A673 (cell line): ENCODE measurements around the gene PRR5L. TPM values are rescaled to one million over a fixed set of nuclear protein-coding genes. Genes with fewer than 3 reads are reported as not detected.

Experiments
- BruUV-seq: library from RNA; stranded (reverse); fragments of 400-500 nt; replicated peaks from 2 replicates; lab custom pipeline; 2021; lab: Mats Ljungman, UMichigan
- CTCF ChIA-PET: fragments of 300-600 bp; sonication (Branson Sonifier 250); formaldehyde crosslinking; loops from one replicate; lab custom pipeline; 2022; ENCODE audit warnings: antibody characterized with exemption; lab: Charles Lee
- POLR2A ChIA-PET: fragments of 300-600 bp; sonication (Branson Sonifier 250); formaldehyde crosslinking; loops from one replicate; lab custom pipeline; 2022; ENCODE audit warnings: antibody characterized with exemption; ENCODE audit not compliant: low non-redundant PET; lab: Charles Lee
- DNase-seq: peaks from one replicate; pipeline ENCODE4 v3.0.0-alpha.2; 2015; ENCODE audit warnings: low spot score
- H3K27ac ChIP-seq: fragments of 200-600 bp; sonication (generic); 2 replicates; pipeline ENCODE4 v1.5.1; 2016; ENCODE audit warnings: mixed run types, low read depth, mild to moderate bottlenecking, mixed read lengths, antibody characterized with exemption, low read length; ENCODE audit not compliant: poor library complexity, severe bottlenecking
- H3K27me3 ChIP-seq: fragments of 200-600 bp; sonication (generic); replicated peaks from 2 replicates; pipeline ENCODE4 v1.6.1; 2017; ENCODE audit warnings: mixed run types, low read depth, mild to moderate bottlenecking, mixed read lengths, antibody characterized with exemption, low read length; ENCODE audit not compliant: insufficient read depth, poor library complexity
- H3K36me3 ChIP-seq: fragments of 200-600 bp; sonication (generic); 2 replicates; pipeline ENCODE4 v1.6.1; 2016; ENCODE audit warnings: mixed run types, mild to moderate bottlenecking, mixed read lengths, antibody characterized with exemption, low read length; ENCODE audit not compliant: insufficient read depth, poor library complexity, severe bottlenecking
- H3K4me1 ChIP-seq: fragments of 200-600 bp; sonication (generic); 2 replicates; pipeline ENCODE4 v1.6.1; 2017; ENCODE audit warnings: mixed run types, mild to moderate bottlenecking, mixed read lengths, antibody characterized with exemption, low read length; ENCODE audit not compliant: insufficient read depth, poor library complexity, severe bottlenecking
- H3K4me3 ChIP-seq: fragments of 200-600 bp; sonication (generic); 2 replicates; pipeline ENCODE4 v1.5.1; 2016; ENCODE audit warnings: low read depth, mixed run types, mild to moderate bottlenecking, mixed read lengths, low read length; ENCODE audit not compliant: poor library complexity, severe bottlenecking
- H3K9me3 ChIP-seq: fragments of 200-600 bp; sonication (generic); 2 replicates; pipeline ENCODE4 v1.6.1; 2016; ENCODE audit warnings: mixed run types, low read depth, mild to moderate bottlenecking, mixed read lengths, antibody characterized with exemption, low read length; ENCODE audit not compliant: poor library complexity, severe bottlenecking
- EZH2 ChIP-seq: fragments of 200-600 bp; sonication (generic); IDR thresholded peaks from 2 replicates; pipeline ENCODE4 v1.6.1; 2017; ENCODE audit warnings: borderline replicate concordance, low read depth, mild to moderate bottlenecking, mixed read lengths, antibody characterized with exemption, low read length; ENCODE audit not compliant: poor library complexity, severe bottlenecking
- intact Hi-C: fragments of 100-400 bp; cut with micrococcal nuclease; formaldehyde crosslinking; loops from one replicate; pipeline ENCODE4 v1.10.0; 2022; ENCODE audit not compliant: unreplicated experiment
- total RNA-seq: library from RNA; stranded (reverse); gene quantifications from 2 replicates; pipeline ENCODE4 v1.2.3, GENCODE V29; 2021
- TF ChIP-seq, protein P1 (sequence below): fragments of 300-800, 200-600 bp; sonication (generic); conservative IDR thresholded peaks from 2 replicates; pipeline ENCODE4 v1.5.1; 2017; ENCODE audit warnings: low read depth, mild to moderate bottlenecking, antibody characterized with exemption, low read length, moderate library complexity, mixed read lengths

PRR5L gene
- total RNA-seq, 1 experiment from 2014 or later: 102 TPM

DNA sequence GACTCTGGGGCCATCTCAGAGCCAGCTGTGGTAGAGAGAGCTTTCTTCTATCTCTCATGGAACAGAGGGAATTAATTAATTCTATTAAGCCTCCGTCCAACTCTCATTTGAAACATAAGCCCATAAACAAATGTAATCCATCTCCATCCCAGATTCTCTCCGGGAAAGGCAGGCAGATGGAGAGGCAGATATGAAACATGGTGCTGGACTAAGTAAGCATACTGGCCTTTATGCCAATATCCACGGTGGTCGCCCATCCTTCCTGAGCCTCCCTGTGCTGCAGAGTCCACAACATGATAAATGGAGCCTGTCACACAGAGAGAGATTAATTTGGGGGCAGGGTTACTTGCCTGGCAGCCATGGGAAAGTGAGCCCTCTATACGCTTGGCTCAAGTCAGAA lies 44.8 kb downstream of the PRR5L start:
- H3K36me3 ChIP-seq: no peaks in the 10 kb centered on the region
- CTCF ChIA-PET: interaction anchor here (0.8 kb wide), 1 partner anchor 152 kb away, joined by 3 read pairs; no protein-coding TSS in a partner anchor
- POLR2A ChIA-PET: interaction anchor here (0.7 kb wide), 1 partner anchor 53 kb away, joined by 3 read pairs; no protein-coding TSS in a partner anchor
- no peak overlapping the region for H3K27ac ChIP-seq
- no peaks in the 10 kb centered on the region for H3K9me3 ChIP-seq
- TF ChIP-seq, protein P1, sequence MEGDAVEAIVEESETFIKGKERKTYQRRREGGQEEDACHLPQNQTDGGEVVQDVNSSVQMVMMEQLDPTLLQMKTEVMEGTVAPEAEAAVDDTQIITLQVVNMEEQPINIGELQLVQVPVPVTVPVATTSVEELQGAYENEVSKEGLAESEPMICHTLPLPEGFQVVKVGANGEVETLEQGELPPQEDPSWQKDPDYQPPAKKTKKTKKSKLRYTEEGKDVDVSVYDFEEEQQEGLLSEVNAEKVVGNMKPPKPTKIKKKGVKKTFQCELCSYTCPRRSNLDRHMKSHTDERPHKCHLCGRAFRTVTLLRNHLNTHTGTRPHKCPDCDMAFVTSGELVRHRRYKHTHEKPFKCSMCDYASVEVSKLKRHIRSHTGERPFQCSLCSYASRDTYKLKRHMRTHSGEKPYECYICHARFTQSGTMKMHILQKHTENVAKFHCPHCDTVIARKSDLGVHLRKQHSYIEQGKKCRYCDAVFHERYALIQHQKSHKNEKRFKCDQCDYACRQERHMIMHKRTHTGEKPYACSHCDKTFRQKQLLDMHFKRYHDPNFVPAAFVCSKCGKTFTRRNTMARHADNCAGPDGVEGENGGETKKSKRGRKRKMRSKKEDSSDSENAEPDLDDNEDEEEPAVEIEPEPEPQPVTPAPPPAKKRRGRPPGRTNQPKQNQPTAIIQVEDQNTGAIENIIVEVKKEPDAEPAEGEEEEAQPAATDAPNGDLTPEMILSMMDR: no peak
- TF ChIP-seq EZH2: no peak
- no peaks in the 10 kb centered on the region for H3K4me1 ChIP-seq
- intact Hi-C loops: no loop called here
- H3K4me3 ChIP-seq: no peak overlapping the region
- BruUV-seq: no TSS peak
- H3K27me3 ChIP-seq: no peaks in the 10 kb centered on the region
- DNase-seq: no peak

DNA sequence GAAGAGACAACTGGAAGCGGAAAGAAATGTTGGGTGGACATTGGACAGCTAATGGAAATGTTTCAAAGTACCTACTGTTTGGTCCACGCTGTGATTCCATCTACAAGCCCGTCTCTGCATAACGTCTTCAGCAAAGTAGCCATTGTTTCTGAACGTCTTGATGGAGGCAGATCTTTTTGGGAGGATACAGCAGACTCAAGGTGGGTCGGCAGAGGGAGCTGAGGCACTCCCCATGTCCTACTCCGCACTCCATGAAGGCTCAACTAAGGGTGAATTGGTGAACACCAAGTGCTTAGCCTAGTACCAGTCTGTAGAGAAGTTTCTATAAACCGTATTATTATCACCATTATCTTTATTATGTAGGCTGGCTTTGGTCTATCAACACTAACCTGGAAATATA lies 45.8 kb downstream of the PRR5L start:
- Histone ChIP-seq H3K27me3 (no peaks in the 10 kb centered on the region), H3K4me3 (no peak overlapping the region), H3K27ac (no peak overlapping the region), H3K9me3 (no peaks in the 10 kb centered on the region), H3K4me1 (no peaks in the 10 kb centered on the region), H3K36me3 (no peaks in the 10 kb centered on the region)
- ChIA-PET POLR2A (no interaction called here), CTCF (no interaction called here)
- intact Hi-C loops: no loop called here
- BruUV-seq: no TSS peak
- no peak for TF ChIP-seq EZH2
- TF ChIP-seq, protein P1: no peak
- no peak for DNase-seq

DNA sequence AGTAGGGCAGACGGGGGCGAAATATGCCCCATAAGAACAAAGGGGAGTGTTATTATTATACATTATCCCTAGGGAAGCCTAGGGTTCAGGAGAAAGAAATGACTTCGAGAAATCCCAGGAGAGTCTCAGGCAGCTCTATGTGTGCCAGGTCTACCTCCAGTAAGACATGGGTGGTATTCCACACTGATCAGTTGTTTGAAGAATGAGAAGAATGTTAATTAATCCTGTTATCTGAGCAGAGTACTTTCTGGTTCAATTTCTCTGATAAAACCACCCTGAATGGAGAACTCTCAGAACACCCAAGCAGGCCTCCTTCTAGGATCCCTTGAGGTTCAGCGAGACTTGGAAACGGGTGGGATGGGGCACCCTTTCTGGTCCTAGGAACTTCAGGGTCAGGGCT lies 46.2 kb downstream of the PRR5L start:
- H3K36me3 ChIP-seq: no peaks in the 10 kb centered on the region
- POLR2A ChIA-PET: no interaction called here
- TF ChIP-seq, protein P1: no peak
- no peak for TF ChIP-seq EZH2
- CTCF ChIA-PET: no interaction called here
- no peak overlapping the region for H3K4me3 ChIP-seq
- no TSS peak for BruUV-seq
- H3K27ac ChIP-seq: no peak overlapping the region
- no peaks in the 10 kb centered on the region for H3K27me3 ChIP-seq
- H3K9me3 ChIP-seq: no peaks in the 10 kb centered on the region
- intact Hi-C loops: no loop called here
- H3K4me1 ChIP-seq: no peaks in the 10 kb centered on the region
- no peak for DNase-seq
